Upper lobe of right lung (tissue), 1 donor: ENCODE measurements around the gene PARP6. TPM values are rescaled to one million over a fixed set of nuclear protein-coding genes. Genes with fewer than 3 reads are reported as not detected.

Experiments used
- ATAC-seq: fragments of 200-7000 bp; cut with Tn5 transposase; one replicate; pipeline ENCODE4 v1.9.1; 2020; ENCODE audit warnings: mild to moderate bottlenecking, moderate library complexity
- DNase-seq: peaks from one replicate; pipeline ENCODE4 v3.0.0-alpha.2; 2020
- H3K27ac ChIP-seq: fragments of 200-600 bp; one replicate; pipeline ENCODE4 v1.8.0; 2022
- H3K27me3 ChIP-seq: fragments of 200-600 bp; one replicate; pipeline ENCODE4 v1.8.0; 2022; ENCODE audit warnings: mild to moderate bottlenecking
- H3K36me3 ChIP-seq: fragments of 200-600 bp; one replicate; pipeline ENCODE4 v1.8.0; 2022
- H3K4me1 ChIP-seq: fragments of 200-600 bp; one replicate; pipeline ENCODE4 v1.8.0; 2022
- H3K4me3 ChIP-seq: fragments of 200-600 bp; one replicate; pipeline ENCODE4 v1.8.0; 2022; ENCODE audit warnings: mild to moderate bottlenecking
- H3K9me3 ChIP-seq: fragments of 200-600 bp; one replicate; pipeline ENCODE4 v1.8.0; 2022
- intact Hi-C: fragments of 100-400 bp; cut with DNase I; formaldehyde crosslinking; loops from one replicate; pipeline ENCODE4 v1.11.0; 2022
- total RNA-seq: library from RNA; stranded (reverse); fragmentation: NEBNext Ultra II Directional; extraction: Animal tissue kit (Norgen Biotek cat#: 25700); gene quantifications from one replicate; pipeline ENCODE4 v1.2.1, GENCODE V29; 2021
- TF ChIP-seq, protein P1 (sequence below): fragments of 200-600 bp; IDR thresholded peaks from one replicate; pipeline ENCODE4 v1.8.0; 2022; ENCODE audit warnings: antibody characterized with exemption
- donor health status: DM: no; HTN: yes; CAD: no; lungs with severe emphysema.

PARP6 gene
- total RNA-seq, 1 donor from 2014 or later, result 87.9 TPM

DNA sequence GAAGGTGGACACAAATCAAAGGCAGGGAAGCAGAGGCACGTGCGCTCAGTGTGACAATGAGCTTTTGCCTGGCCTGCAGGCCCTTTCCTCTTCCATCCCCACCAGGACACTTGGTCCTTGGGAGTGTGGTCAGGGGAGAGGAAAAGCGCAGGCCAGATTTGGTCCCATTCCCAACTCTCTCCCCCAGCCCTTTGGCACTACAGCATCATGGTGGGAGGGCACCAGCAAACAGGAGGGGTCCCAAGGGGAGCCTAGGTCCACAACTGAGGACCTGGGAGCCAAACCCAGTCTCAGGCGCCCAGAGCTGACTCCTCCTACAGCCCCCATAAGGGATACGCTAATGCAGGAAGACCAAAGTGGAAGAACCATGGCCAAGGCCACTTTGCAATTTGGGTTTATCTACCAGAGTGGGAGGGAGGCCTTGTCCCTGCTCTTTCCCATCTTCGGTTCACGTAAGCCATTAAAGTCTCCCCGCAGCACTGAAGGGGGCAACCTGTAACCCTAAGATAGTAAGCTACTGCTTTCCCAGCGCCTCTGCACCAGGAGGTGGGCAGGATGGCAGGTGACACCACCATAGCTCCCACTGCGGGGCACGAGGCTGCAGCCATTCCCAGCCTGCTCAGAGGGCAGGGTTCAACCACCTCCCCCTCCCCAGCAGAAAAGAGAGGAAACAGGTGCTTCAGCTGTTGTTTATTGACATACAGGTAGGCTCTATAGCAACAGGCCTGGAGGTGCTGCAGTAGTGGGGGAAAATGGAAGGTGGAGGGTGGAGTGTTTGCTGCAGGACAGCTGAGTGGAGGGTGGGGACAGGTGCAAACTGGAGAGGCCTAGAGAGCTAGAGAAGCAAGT, 73.8 kb downstream of the PARP6 start:
- ATAC-seq (peak; percentile 29), DNase-seq (no peak)
- H3K4me1 ChIP-seq, result peaks cover 19% of the 10 kb centered on the region
- H3K27me3 ChIP-seq, result no peaks in the 10 kb centered on the region
- H3K9me3 ChIP-seq, result no peaks in the 10 kb centered on the region
- H3K4me3 ChIP-seq, result no peak overlapping the region
- peaks cover 47% of the 10 kb centered on the region for H3K36me3 ChIP-seq
- H3K27ac ChIP-seq, result peak overlapping the region; percentile 38
- intact Hi-C loops, result no loop called here
- TF ChIP-seq, protein P1, sequence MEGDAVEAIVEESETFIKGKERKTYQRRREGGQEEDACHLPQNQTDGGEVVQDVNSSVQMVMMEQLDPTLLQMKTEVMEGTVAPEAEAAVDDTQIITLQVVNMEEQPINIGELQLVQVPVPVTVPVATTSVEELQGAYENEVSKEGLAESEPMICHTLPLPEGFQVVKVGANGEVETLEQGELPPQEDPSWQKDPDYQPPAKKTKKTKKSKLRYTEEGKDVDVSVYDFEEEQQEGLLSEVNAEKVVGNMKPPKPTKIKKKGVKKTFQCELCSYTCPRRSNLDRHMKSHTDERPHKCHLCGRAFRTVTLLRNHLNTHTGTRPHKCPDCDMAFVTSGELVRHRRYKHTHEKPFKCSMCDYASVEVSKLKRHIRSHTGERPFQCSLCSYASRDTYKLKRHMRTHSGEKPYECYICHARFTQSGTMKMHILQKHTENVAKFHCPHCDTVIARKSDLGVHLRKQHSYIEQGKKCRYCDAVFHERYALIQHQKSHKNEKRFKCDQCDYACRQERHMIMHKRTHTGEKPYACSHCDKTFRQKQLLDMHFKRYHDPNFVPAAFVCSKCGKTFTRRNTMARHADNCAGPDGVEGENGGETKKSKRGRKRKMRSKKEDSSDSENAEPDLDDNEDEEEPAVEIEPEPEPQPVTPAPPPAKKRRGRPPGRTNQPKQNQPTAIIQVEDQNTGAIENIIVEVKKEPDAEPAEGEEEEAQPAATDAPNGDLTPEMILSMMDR, result no peak

DNA sequence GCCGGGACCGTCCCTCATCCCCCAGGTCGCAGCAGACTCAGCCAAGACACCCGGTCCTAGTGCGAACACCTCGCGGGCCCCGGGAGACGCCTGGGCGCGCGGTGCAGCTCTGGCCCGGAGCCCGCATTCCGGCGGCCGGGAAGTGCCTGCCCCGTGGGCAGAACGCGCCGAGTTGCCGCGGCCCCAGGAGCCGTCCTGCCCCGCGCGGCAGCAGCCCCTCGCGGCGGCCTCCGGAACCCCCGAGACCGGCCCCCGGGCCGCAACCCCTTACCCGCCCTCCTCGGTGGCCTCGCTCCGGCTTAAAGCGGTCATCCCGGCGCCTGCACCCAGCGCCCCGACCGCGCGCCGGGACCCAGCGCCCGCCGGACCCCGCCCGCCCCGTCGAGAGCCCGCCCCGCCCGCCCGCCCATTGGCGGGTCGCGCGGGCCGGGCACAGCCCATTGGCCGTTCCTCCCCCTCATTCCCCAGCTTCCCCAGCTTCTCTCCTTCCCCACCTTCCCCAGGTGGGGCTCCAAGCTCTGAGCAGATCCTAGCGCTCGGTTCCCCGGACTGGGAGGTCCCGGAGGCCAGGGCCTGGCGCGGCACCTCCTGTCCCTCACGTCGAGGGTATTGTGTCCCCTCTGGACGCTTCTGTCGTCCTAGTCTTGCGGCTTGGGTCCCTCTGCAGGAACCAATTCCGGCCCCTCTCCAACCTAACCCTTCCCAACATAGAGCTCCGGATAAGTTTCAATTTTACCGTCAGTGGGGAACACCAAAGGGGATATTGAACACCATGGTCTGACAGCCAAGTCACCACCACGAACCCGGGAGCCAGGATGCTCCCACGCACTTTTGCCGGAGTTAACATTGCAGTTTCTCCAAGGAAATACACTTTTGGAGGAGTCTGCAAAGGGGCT, 74.6 kb downstream of the PARP6 start, which contains the start of gene GRAMD2A:
TSS of gene GRAMD2A (minus strand) at position 328 of the 896 bp plus-strand sequence.
- peak within 1 kb of the TSS; percentile 51 for H3K4me3 ChIP-seq
- H3K27me3 ChIP-seq, result no peaks in the 10 kb centered on the region
- TF ChIP-seq, protein P1, result no peak
- peaks cover 39% of the 10 kb centered on the region for H3K36me3 ChIP-seq
- ATAC-seq (peak; percentile 78), DNase-seq (peak; percentile 86)
- H3K27ac ChIP-seq, result peak within 1 kb of the TSS; percentile 58
- H3K9me3 ChIP-seq, result no peaks in the 10 kb centered on the region
- peaks cover 19% of the 10 kb centered on the region for H3K4me1 ChIP-seq
- intact Hi-C loops, result no loop called here

DNA sequence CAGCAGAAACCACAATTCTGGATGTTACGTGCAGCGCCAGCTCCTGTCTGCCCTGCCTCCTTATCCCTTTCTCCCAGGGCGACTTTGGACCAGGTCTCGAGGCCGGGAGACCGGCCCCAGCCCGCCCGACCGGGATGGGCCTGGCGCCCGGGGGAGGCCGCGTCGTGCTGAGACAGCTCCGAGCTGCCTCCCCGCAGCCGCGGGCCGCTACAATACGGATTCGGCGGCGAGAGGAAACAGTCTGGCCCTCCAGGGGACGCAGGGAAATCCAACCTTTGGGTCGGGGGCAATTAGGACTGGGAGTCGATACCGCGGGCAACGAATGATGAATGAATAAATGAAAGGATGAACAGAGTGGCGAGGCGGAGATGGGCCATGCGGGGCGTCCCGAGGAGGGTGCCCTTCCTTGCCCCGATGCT, 75.3 kb downstream of the PARP6 start:
- intact Hi-C loops, result no loop called here
- DNase-seq (no peak), ATAC-seq (peak; percentile 1)
- H3K4me3 ChIP-seq, result peak overlapping the region; percentile 51
- TF ChIP-seq, protein P1, result no peak
- H3K36me3 ChIP-seq, result peaks cover 32% of the 10 kb centered on the region
- H3K9me3 ChIP-seq, result no peaks in the 10 kb centered on the region
- peaks cover 19% of the 10 kb centered on the region for H3K4me1 ChIP-seq
- H3K27ac ChIP-seq, result peak overlapping the region; percentile 58
- H3K27me3 ChIP-seq, result no peaks in the 10 kb centered on the region

DNA sequence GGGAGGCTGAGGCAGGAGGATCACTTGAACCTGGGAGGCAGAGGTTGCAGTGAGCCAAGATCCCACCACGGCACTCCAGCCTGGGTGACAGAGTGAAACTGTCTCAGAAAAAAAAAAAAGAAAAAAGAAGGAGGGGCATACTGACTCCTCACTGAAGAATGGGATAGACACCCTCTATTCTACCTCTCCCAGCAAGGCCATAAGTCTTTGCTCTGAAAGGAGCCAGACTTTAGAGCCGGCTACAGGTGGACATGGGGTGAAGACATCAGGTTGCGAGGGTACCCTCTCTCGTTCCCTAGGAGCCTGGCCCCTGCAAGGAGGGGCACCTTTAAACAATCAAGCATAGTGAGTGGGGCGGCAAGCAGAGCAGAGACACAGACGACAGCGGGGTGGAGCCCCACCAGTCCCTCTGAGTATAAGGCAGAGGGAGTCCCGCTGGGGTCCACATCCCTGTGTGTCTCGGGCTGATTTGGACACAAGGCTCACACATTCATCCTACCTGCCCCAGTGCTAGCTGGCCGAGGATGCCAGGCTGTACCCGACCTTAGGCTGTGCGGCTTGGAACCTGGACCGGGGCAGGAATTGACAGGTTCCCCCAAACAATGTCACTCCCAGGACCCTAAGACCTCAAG, 75.8 kb downstream of the PARP6 start:
- peaks cover 27% of the 10 kb centered on the region for H3K36me3 ChIP-seq
- peak overlapping the region; percentile 51 for H3K4me3 ChIP-seq
- no peaks in the 10 kb centered on the region for H3K9me3 ChIP-seq
- DNase-seq (no peak), ATAC-seq (no peak)
- H3K4me1 ChIP-seq, result peaks cover 19% of the 10 kb centered on the region
- peak overlapping the region; percentile 58 for H3K27ac ChIP-seq
- intact Hi-C loops, result no loop called here
- TF ChIP-seq, protein P1, result no peak
- no peaks in the 10 kb centered on the region for H3K27me3 ChIP-seq

DNA sequence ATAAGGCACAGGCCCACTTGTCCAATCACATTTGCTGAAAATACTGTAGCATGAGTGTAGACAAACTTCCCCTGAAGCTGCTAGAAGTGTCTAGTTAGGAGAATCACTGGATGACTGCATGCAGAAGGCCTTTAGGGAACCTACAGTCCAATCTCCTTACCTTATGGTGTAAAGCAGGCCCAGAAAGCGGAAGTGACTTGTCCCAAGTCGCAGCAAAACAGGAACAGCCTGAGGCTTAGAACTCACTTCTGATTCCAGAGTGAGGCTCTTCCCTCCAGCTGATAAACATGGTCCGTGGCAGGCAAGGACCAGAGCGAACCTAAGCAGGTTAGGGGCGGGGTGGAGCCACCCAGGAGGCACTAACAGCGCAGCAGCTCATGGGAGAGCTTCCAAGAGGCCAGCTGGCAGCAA, 77.2 kb downstream of the PARP6 start:
- DNase-seq (no peak), ATAC-seq (peak; percentile 68)
- no peaks in the 10 kb centered on the region for H3K9me3 ChIP-seq
- H3K4me3 ChIP-seq, result peak overlapping the region; percentile 5
- peak overlapping the region; percentile 70 for H3K27ac ChIP-seq
- H3K36me3 ChIP-seq, result peaks cover 14% of the 10 kb centered on the region
- TF ChIP-seq, protein P1, result no peak
- no peaks in the 10 kb centered on the region for H3K27me3 ChIP-seq
- intact Hi-C loops, result no loop called here
- peaks cover 18% of the 10 kb centered on the region for H3K4me1 ChIP-seq
